Memory B cell (primary cell): Measurements from ENCODE around the gene KDM8.

Experiments
- ATAC-seq: fragments of 150-1000 bp; cut with Tn5 transposase; 2 replicates; pipeline ENCODE4 v1.10.0; 2021; ENCODE audit warnings: low read depth, mild to moderate bottlenecking, moderate library complexity
- DNase-seq, 2 donors: peaks; one replicate each; pipeline ENCODE4 v3.0.0; 2022; ENCODE audit warnings: low spot score in 2 of 2
- H3K27ac Mint-ChIP-seq: one replicate; pipeline ENCODE4 v1.8.0; 2022; ENCODE audit warnings: mild to moderate bottlenecking, moderate library complexity, mixed read lengths
- H3K27me3 Mint-ChIP-seq: one replicate; pipeline ENCODE4 v1.8.0; 2022; ENCODE audit warnings: mixed read lengths
- H3K36me3 Mint-ChIP-seq: one replicate; pipeline ENCODE4 v1.8.0; 2022; ENCODE audit warnings: mild to moderate bottlenecking, mixed read lengths
- H3K4me1 Mint-ChIP-seq: one replicate; pipeline ENCODE4 v1.8.0; 2022; ENCODE audit warnings: mixed read lengths
- H3K4me3 Mint-ChIP-seq: one replicate; pipeline ENCODE4 v1.8.0; 2022; ENCODE audit warnings: mild to moderate bottlenecking, moderate library complexity, mixed read lengths
- H3K9me3 Mint-ChIP-seq: one replicate; pipeline ENCODE4 v1.8.0; 2022; ENCODE audit warnings: mixed read lengths

The KDM8 gene

GRCh38 chr16:27224271-27224737 lies 21.0 kb downstream of the KDM8 start:
- Mint-ChIP-seq H3K27ac (peak overlapping the region; percentile 29), H3K36me3 (peaks cover 6% of the 10 kb centered on the region), H3K27me3 (no peaks in the 10 kb centered on the region), H3K9me3 (no peaks in the 10 kb centered on the region), H3K4me1 (peaks cover 5% of the 10 kb centered on the region), H3K4me3 (no peak overlapping the region)
- ATAC-seq (no peak), DNase-seq (no peak)

GRCh38 chr16:27224741-27225300 lies 21.5 kb downstream of the KDM8 start:
- no peak for ATAC-seq
- peaks cover 6% of the 10 kb centered on the region for H3K36me3 Mint-ChIP-seq
- DNase-seq = no peak
- no peaks in the 10 kb centered on the region for H3K9me3 Mint-ChIP-seq
- no peak overlapping the region for H3K4me3 Mint-ChIP-seq
- H3K27me3 Mint-ChIP-seq = no peaks in the 10 kb centered on the region
- peaks cover 5% of the 10 kb centered on the region for H3K4me1 Mint-ChIP-seq
- H3K27ac Mint-ChIP-seq = no peak overlapping the region

GRCh38 chr16:27225536-27226360 lies 22.4 kb downstream of the KDM8 start:
- H3K9me3 Mint-ChIP-seq = no peaks in the 10 kb centered on the region
- no peaks in the 10 kb centered on the region for H3K27me3 Mint-ChIP-seq
- no peak overlapping the region for H3K27ac Mint-ChIP-seq
- DNase-seq = no peak
- no peak overlapping the region for H3K4me3 Mint-ChIP-seq
- peaks cover 6% of the 10 kb centered on the region for H3K36me3 Mint-ChIP-seq
- no peak for ATAC-seq
- H3K4me1 Mint-ChIP-seq = peaks cover 5% of the 10 kb centered on the region

GRCh38 chr16:27226476-27226875 lies 23.1 kb downstream of the KDM8 start:
- Mint-ChIP-seq H3K27ac (no peak overlapping the region), H3K27me3 (no peaks in the 10 kb centered on the region), H3K36me3 (peaks cover 6% of the 10 kb centered on the region), H3K9me3 (no peaks in the 10 kb centered on the region), H3K4me1 (peaks cover 5% of the 10 kb centered on the region), H3K4me3 (no peak overlapping the region)
- ATAC-seq (no peak), DNase-seq (no peak)

GRCh38 chr16:27226976-27227705 lies 23.8 kb downstream of the KDM8 start:
- H3K9me3 Mint-ChIP-seq = no peaks in the 10 kb centered on the region
- no peaks in the 10 kb centered on the region for H3K27me3 Mint-ChIP-seq
- ATAC-seq = no peak
- no peak for DNase-seq
- H3K4me3 Mint-ChIP-seq = no peak overlapping the region
- peaks cover 6% of the 10 kb centered on the region for H3K36me3 Mint-ChIP-seq
- H3K4me1 Mint-ChIP-seq = peaks cover 9% of the 10 kb centered on the region
- H3K27ac Mint-ChIP-seq = no peak overlapping the region

GRCh38 chr16:27228045-27228444 lies 24.7 kb downstream of the KDM8 start:
- DNase-seq = no peak
- Mint-ChIP-seq H3K27ac (no peak overlapping the region), H3K4me1 (peaks cover 12% of the 10 kb centered on the region), H3K4me3 (no peak overlapping the region), H3K9me3 (no peaks in the 10 kb centered on the region), H3K27me3 (no peaks in the 10 kb centered on the region), H3K36me3 (peaks cover 8% of the 10 kb centered on the region)
- ATAC-seq = no peak

- ATAC-seq (no peak), DNase-seq (no peak)
- Mint-ChIP-seq H3K9me3 (no peaks in the 10 kb centered on the region), H3K36me3 (peaks cover 7% of the 10 kb centered on the region), H3K27me3 (no peaks in the 10 kb centered on the region), H3K4me3 (no peak overlapping the region), H3K4me1 (peaks cover 12% of the 10 kb centered on the region), H3K27ac (peak overlapping the region; percentile 41)
Observed at GRCh38 chr16:27228621-27229501, 25.5 kb downstream of the KDM8 start.

GRCh38 chr16:27229891-27230470 lies 26.7 kb downstream of the KDM8 start:
- DNase-seq (no peak), ATAC-seq (no peak)
- H3K9me3 Mint-ChIP-seq = no peaks in the 10 kb centered on the region
- H3K27me3 Mint-ChIP-seq = no peaks in the 10 kb centered on the region
- H3K27ac Mint-ChIP-seq = no peak overlapping the region
- H3K4me3 Mint-ChIP-seq = no peak overlapping the region
- H3K36me3 Mint-ChIP-seq = peaks cover 5% of the 10 kb centered on the region
- H3K4me1 Mint-ChIP-seq = peaks cover 12% of the 10 kb centered on the region

- Mint-ChIP-seq H3K36me3 (peaks cover 4% of the 10 kb centered on the region), H3K27ac (no peak overlapping the region), H3K4me3 (no peak overlapping the region), H3K9me3 (no peaks in the 10 kb centered on the region), H3K27me3 (no peaks in the 10 kb centered on the region), H3K4me1 (peaks cover 18% of the 10 kb centered on the region)
- ATAC-seq = no peak
- no peak for DNase-seq
Observed at GRCh38 chr16:27230562-27231001, 27.3 kb downstream of the KDM8 start.

GRCh38 chr16:27231692-27232060 lies 28.4 kb downstream of the KDM8 start:
- Mint-ChIP-seq H3K4me1 (peaks cover 16% of the 10 kb centered on the region), H3K9me3 (no peaks in the 10 kb centered on the region), H3K36me3 (peaks cover 3% of the 10 kb centered on the region), H3K27me3 (no peaks in the 10 kb centered on the region), H3K27ac (no peak overlapping the region), H3K4me3 (peak overlapping the region; percentile 7)
- DNase-seq = no peak
- no peak for ATAC-seq

- Mint-ChIP-seq H3K27me3 (no peaks in the 10 kb centered on the region), H3K27ac (peak overlapping the region; percentile 47), H3K4me3 (peak overlapping the region; percentile 7), H3K36me3 (peaks cover 3% of the 10 kb centered on the region), H3K9me3 (no peaks in the 10 kb centered on the region), H3K4me1 (peaks cover 22% of the 10 kb centered on the region)
- peak in 1 of 2 donors; percentile 19 for DNase-seq
- ATAC-seq = peak; percentile 41
Observed at GRCh38 chr16:27232061-27232900, 29.0 kb downstream of the KDM8 start.

GRCh38 chr16:27232901-27233625 lies 29.7 kb downstream of the KDM8 start:
- DNase-seq (no peak), ATAC-seq (no peak)
- Mint-ChIP-seq H3K4me3 (no peak overlapping the region), H3K27ac (no peak overlapping the region), H3K27me3 (no peaks in the 10 kb centered on the region), H3K4me1 (peaks cover 29% of the 10 kb centered on the region), H3K36me3 (peaks cover 3% of the 10 kb centered on the region), H3K9me3 (no peaks in the 10 kb centered on the region)
